HG03108 (cell line): ENCODE data around the gene MTM1.

Experiments
- ATAC-seq: cut with Tn5 transposase; IDR thresholded peaks from one replicate; pipeline ENCODE4 v1.9.1; 2021; ENCODE audit warnings: moderate library complexity; ENCODE audit not compliant: unreplicated experiment

Gene MTM1

DNA sequence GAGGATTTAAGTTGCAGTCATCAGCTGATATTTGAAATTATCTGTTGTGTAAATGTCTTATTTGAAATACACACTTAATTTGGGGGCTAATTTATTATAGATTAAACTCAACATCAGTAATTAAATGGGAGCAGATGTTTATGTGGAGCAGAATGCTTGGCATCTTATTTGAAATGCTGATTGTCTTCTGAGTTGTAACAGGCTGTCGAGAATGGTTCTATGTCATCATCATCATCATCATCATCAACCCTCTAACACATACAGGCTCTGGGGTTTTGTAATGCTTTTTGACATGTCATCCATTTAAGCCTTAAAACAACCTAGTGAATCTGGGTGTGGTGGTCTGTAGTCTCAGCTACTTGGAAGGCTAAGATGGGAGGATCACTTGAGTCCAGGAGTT, 133.0 kb downstream of the MTM1 start:
- no peak for ATAC-seq

DNA sequence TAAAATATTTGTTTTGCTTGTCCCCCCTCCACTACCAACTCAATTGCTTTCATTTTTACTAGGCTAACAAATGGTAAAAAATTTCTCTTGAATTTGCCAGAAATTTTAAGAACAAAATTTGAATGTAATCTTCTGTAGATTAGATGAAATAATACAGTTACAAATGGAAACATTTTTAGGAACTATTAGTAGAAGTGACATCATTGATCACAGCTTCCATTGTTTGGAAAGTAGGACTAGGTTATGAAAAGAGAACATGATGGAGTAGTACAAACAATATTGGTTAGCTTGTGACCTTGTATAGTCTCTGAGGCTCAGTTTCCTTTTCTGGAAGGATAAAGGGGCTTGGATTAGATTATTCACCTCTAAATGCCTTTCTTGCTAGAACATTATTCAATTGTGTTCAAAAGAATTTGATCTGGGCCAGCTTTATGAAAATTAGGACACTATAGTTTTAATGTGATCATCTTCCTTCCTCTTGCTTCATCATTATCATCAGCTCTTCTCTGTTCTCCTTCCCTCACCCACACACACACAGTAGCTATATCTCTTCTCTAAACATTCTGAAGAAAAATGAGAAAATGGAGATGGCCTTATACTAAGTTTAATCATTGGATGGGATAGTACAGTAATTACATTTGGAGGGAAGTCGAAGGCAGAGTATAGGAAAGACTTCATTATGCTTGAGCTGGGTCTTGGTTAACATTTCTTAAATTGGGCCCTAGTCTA, 134.7 kb downstream of the MTM1 start:
- ATAC-seq: no peak

DNA sequence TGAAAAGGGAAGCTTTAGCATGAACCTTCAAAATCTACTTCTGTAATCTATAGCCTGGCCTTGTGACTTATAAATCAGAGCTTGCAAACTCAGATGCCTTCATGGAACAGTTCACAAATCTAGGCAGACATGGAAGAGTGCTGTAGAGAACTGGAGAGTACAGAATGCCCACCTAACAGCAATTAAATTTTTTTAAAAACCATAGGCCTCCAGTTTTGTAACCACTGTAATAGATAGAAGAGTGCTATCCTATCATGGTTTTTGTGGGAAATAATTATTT, 135.2 kb downstream of the MTM1 start:
- no peak for ATAC-seq

DNA sequence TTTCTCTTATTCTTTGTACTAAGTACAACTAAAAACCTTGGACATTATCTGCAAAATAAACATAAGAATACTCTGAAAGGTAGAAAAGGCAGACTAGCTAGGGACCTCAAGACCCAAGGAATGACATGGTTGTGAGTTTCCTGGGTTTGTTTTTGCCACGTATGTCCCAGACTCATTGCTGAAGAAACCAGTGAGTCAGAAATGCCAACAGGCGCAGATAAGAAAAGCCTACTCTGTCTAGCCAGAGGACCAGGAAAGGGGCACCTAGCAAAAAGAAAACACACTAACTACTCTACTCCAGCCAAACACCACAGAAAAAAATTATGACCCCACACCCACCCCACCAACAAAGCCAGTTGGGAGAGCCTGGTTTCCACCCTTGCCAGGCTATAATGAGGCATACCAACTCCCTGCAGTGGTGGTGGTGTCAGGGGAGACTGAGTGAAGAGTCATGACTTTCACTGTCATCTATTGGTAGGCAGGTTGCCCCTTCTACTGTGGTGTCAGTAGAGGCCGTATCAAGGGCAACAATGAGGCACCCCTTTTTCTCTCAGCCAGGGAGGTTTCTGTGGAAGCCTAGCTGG, 135.7 kb downstream of the MTM1 start:
- no peak for ATAC-seq

DNA sequence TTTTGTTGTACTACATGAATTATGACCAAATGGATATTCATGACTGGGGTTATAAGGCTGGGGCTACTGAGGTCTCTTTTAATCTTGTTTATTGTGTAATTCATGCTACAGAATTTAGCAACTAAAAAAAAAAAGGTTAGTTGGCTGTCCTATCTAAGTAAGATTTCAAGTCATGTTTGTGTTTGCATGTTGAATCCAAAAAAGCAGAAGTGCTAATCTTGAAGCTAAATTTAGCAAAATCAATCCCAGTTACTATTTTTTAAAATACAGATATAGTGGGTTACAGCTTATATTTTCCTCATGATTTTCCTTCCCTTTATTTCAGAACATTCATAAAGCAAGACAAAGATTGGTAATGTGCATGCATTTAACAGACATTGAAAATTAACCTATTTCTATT, 144.2 kb downstream of the MTM1 start:
- ATAC-seq: no peak

DNA sequence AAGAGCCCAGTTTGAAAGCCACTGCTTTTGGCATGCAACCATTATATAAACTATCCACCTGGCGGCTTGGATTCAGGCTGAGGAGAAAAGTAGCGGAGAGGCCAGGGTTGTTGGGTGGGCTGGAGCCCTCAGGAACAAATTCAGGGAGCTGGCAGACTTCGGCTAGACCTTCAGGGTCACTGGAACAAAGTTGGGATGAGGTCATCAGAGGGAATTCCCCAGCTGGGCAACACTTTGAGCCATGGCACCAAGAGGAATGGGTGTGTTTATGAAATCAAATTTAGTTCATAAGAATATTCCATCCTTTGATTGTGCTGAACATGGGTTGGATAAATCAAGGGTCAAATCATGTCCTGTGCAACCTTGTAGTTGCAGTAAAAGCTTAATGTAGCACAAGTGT, 146.8 kb downstream of the MTM1 start:
- no peak for ATAC-seq

DNA sequence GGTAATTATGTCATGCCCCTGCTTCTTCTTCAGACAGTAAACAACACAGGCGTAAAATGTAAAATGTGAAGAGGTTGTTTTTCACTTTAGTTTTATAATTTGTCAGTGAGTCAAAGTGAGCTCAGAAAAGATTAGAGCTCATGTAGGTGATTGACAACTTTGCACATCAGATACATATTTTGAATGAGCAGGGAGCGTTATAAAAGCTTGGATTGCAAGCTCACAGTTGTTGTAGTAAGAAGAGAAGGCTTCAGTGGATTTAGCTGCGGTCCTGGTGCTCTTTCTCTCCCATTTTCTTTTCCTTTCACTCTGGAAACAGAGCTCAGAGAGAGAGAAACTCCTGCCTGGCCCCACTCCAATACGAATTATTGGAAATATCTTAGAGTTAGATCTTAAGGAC, 151.2 kb downstream of the MTM1 start:
- no peak for ATAC-seq
